Neural cell (in vitro differentiated cells): ENCODE results near the gene DENND2A. TPM values are rescaled to one million over a fixed set of nuclear protein-coding genes. Genes with fewer than 3 reads are reported as not detected.
"Not testable (repeated sequence)": the region's sequence is repeated elsewhere in the genome, so short reads cannot be mapped to it uniquely, and the experiment has no call there.

Experiments used
- H2AFZ ChIP-seq: fragments of 200-600, 300-800 bp; sonication (generic), shearing (Covaris generic); 2 replicates; pipeline ENCODE4 v1.6.0; 2014; ENCODE audit warnings: low read depth, mild to moderate bottlenecking, antibody characterized with exemption, low read length, moderate library complexity
- H3F3A ChIP-seq: fragments of 200-600 bp; shearing (Covaris generic); 2 replicates; pipeline ENCODE4 v1.6.1; 2016; ENCODE audit warnings: mild to moderate bottlenecking, moderate library complexity, mixed read lengths, antibody characterized with exemption, low read length; ENCODE audit not compliant: insufficient read depth, poor library complexity, severe bottlenecking
- H3K27ac ChIP-seq: fragments of 200-600, 300-800 bp; sonication (generic), shearing (Covaris generic); 2 replicates; pipeline ENCODE4 v1.5.1; 2014; ENCODE audit warnings: mild to moderate bottlenecking, low read length, moderate library complexity
- H3K27me3 ChIP-seq: fragments of 300-800, 200-600 bp; sonication (generic), shearing (Covaris generic); 2 replicates; pipeline ENCODE4 v1.6.0; 2014; ENCODE audit warnings: mild to moderate bottlenecking, low read depth, low read length, moderate library complexity; ENCODE audit not compliant: insufficient read depth
- H3K36me3 ChIP-seq: fragments of 300-800, 200-600 bp; sonication (generic), shearing (Covaris generic); 2 replicates; pipeline ENCODE4 v1.5.1; 2014; ENCODE audit warnings: mild to moderate bottlenecking, antibody characterized with exemption, low read length, moderate library complexity; ENCODE audit not compliant: insufficient read depth
- H3K4me2 ChIP-seq: fragments of 300-800, 200-600 bp; sonication (generic), shearing (Covaris generic); 2 replicates; pipeline ENCODE4 v1.6.0; 2014; ENCODE audit warnings: mild to moderate bottlenecking, low read length
- H3K4me3 ChIP-seq: fragments of 300-800, 200-600 bp; sonication (generic), shearing (Covaris generic); 2 replicates; pipeline ENCODE4 v1.5.1; 2014; ENCODE audit warnings: mild to moderate bottlenecking, low read length, moderate library complexity
- H3K79me2 ChIP-seq: fragments of 200-600 bp; shearing (Covaris generic); replicated peaks from 2 replicates; pipeline ENCODE4 v1.6.0; 2014; ENCODE audit warnings: mild to moderate bottlenecking, low read length, moderate library complexity; ENCODE audit not compliant: insufficient read depth
- H3K9ac ChIP-seq: fragments of 300-800, 200-600 bp; sonication (generic), shearing (Covaris generic); 2 replicates; pipeline ENCODE4 v1.6.1; 2016; ENCODE audit warnings: mild to moderate bottlenecking, low read length, mixed read lengths
- H3K9me2 ChIP-seq: fragments of 200-600 bp; shearing (Covaris generic); 2 replicates; pipeline ENCODE4 v1.6.1; 2016; ENCODE audit warnings: mild to moderate bottlenecking, low read length, mixed read lengths; ENCODE audit not compliant: insufficient read depth
- H3K9me3 ChIP-seq: fragments of 200-600, 300-800 bp; sonication (generic), shearing (Covaris generic); 2 replicates; pipeline ENCODE4 v1.6.1; 2016; ENCODE audit warnings: mild to moderate bottlenecking, mixed run types, low read length, moderate library complexity, mixed read lengths
- H4K20me1 ChIP-seq: fragments of 200-600 bp; shearing (Covaris generic); 2 replicates; pipeline ENCODE4 v1.6.1; 2016; ENCODE audit warnings: mild to moderate bottlenecking, mixed run types; ENCODE audit not compliant: insufficient read depth
- CTCF ChIP-seq: fragments of 450-650 bp; IDR thresholded peaks from 2 replicates; pipeline ENCODE4 v1.5.1; 2014; ENCODE audit warnings: antibody characterized with exemption, mild to moderate bottlenecking, moderate library complexity; ENCODE audit not compliant: poor library complexity, severe bottlenecking
- EP300 ChIP-seq: fragments of 450-650 bp; conservative IDR thresholded peaks from 2 replicates; pipeline ENCODE4 v1.6.1; 2014; ENCODE audit warnings: antibody characterized with exemption, mild to moderate bottlenecking, moderate library complexity; ENCODE audit not compliant: poor library complexity, severe bottlenecking
- EZH2 ChIP-seq: fragments of 200-600, 300-800 bp; shearing (Covaris generic), sonication (generic); IDR thresholded peaks from 2 replicates; pipeline ENCODE4 v1.6.1; 2014; ENCODE audit warnings: antibody characterized with exemption, low read length, borderline replicate concordance, mild to moderate bottlenecking; ENCODE audit not compliant: insufficient read depth, poor library complexity, severe bottlenecking
- MXI1 ChIP-seq: fragments of 450-650 bp; conservative IDR thresholded peaks from 2 replicates; pipeline ENCODE4 v1.6.1; 2014; ENCODE audit warnings: antibody characterized with exemption, mild to moderate bottlenecking; ENCODE audit not compliant: poor library complexity, severe bottlenecking
- POLR2AphosphoS5 ChIP-seq: IDR thresholded peaks from 2 replicates; pipeline ENCODE4 v1.6.1; 2012
- RAD21 ChIP-seq: fragments of 450-650 bp; conservative IDR thresholded peaks from 2 replicates; pipeline ENCODE4 v1.6.1; 2014; ENCODE audit warnings: antibody characterized with exemption, mild to moderate bottlenecking, moderate library complexity
- REST ChIP-seq: IDR thresholded peaks from 2 replicates; pipeline ENCODE4 v1.6.1; 2012; ENCODE audit warnings: borderline replicate concordance
- SMC3 ChIP-seq: fragments of 450-650 bp; conservative IDR thresholded peaks from 2 replicates; pipeline ENCODE4 v1.6.1; 2014; ENCODE audit warnings: antibody characterized with exemption, mild to moderate bottlenecking, moderate library complexity; ENCODE audit not compliant: poor library complexity
- TAF1 ChIP-seq: IDR thresholded peaks from 2 replicates; pipeline ENCODE4 v1.6.1; 2012; ENCODE audit warnings: low read depth
- polyA plus RNA-seq: library from polyadenylated mRNA; depleted of rRNA; stranded (reverse); fragments of >200 nt; gene quantifications from 2 replicates; pipeline ENCODE4 v1.2.3, GENCODE V29; 2014

DENND2A gene
- polyA plus RNA-seq, 1 donor from 2014 or later = 21.7 TPM

- no peak overlapping the region for H2AFZ ChIP-seq
- no peaks in the 10 kb centered on the region for H3K9me2 ChIP-seq
- H3K4me2 ChIP-seq = no peak overlapping the region
- no peaks in the 10 kb centered on the region for H3K27me3 ChIP-seq
- H3K79me2 ChIP-seq = no peaks in the 10 kb centered on the region
- TF ChIP-seq SMC3 (no peak), POLR2AphosphoS5 (no peak), CTCF (no peak), RAD21 (no peak), TAF1 (no peak), EP300 (no peak), REST (no peak), MXI1 (no peak), EZH2 (no peak)
- no peak overlapping the region for H3K9ac ChIP-seq
- no peaks in the 10 kb centered on the region for H3K36me3 ChIP-seq
- no peaks in the 10 kb centered on the region for H4K20me1 ChIP-seq
- no peak overlapping the region for H3K27ac ChIP-seq
- no peaks in the 10 kb centered on the region for H3F3A ChIP-seq
- no peak overlapping the region for H3K4me3 ChIP-seq
- no peaks in the 10 kb centered on the region for H3K9me3 ChIP-seq
Measured at GRCh38 chr7:140512317-140513000, 128.2 kb downstream of the DENND2A start.

- H3K27ac ChIP-seq = no peak overlapping the region
- no peaks in the 10 kb centered on the region for H3K9me2 ChIP-seq
- no peaks in the 10 kb centered on the region for H3K79me2 ChIP-seq
- no peak overlapping the region for H3K4me2 ChIP-seq
- H4K20me1 ChIP-seq = no peaks in the 10 kb centered on the region
- H3K9ac ChIP-seq = no peak overlapping the region
- H3F3A ChIP-seq = no peaks in the 10 kb centered on the region
- H2AFZ ChIP-seq = no peak overlapping the region
- H3K27me3 ChIP-seq = no peaks in the 10 kb centered on the region
- H3K9me3 ChIP-seq = no peaks in the 10 kb centered on the region
- TF ChIP-seq MXI1 = no peak
- TF ChIP-seq REST = no peak
- TF ChIP-seq RAD21 = no peak
- no peak for TF ChIP-seq POLR2AphosphoS5
- no peak for TF ChIP-seq EZH2
- no peak for TF ChIP-seq EP300
- no peak for TF ChIP-seq SMC3
- no peak for TF ChIP-seq CTCF
- no peak for TF ChIP-seq TAF1
- H3K36me3 ChIP-seq = no peaks in the 10 kb centered on the region
- no peak overlapping the region for H3K4me3 ChIP-seq
Measured at GRCh38 chr7:140509789-140510188, 130.8 kb downstream of the DENND2A start.

GRCh38 chr7:140507556-140507955 lies 133.1 kb downstream of the DENND2A start:
- not testable (repeated sequence) for H3K4me2 ChIP-seq, H3K9me3 ChIP-seq, H3K36me3 ChIP-seq, H3K9me2 ChIP-seq, H3K27me3 ChIP-seq, H4K20me1 ChIP-seq, H3K27ac ChIP-seq, H3K4me3 ChIP-seq, H2AFZ ChIP-seq, H3K79me2 ChIP-seq, H3F3A ChIP-seq, H3K9ac ChIP-seq
